Left cardiac atrium (tissue), 4 donors: Measurements from ENCODE around the gene ZNF222. TPM values are rescaled to one million over a fixed set of nuclear protein-coding genes. Genes with fewer than 3 reads are reported as not detected.
A peak's percentile ranks its signal among the peaks of the same experiment; 100 is the strongest.

Experiments used
- ATAC-seq, 2 donors: fragments of 200-7000 bp; cut with Tn5 transposase; one replicate each; pipeline ENCODE4 v1.9.1; 2020; ENCODE audit warnings: mild to moderate bottlenecking in 2 of 2, moderate library complexity in 2 of 2
- DNase-seq: peaks from one replicate; pipeline ENCODE4 v3.0.0-alpha.2; 2020
- intact Hi-C, 2 donors: fragments of 100-400 bp; cut with DNase I; formaldehyde crosslinking; loops; one replicate each; pipeline versions ENCODE4 v1.14.1 to v1.15.1; 2022 to 2023
- long read RNA-seq: library from polyadenylated mRNA; unstranded; transcript quantifications from one replicate; pipeline ENCODE4 v2.0.0, GENCODE V29; 2021
- total RNA-seq, 2 donors: library from RNA; stranded (reverse); fragmentation: NEBNext Ultra II Directional; extraction: Animal tissue kit (Norgen Biotek cat#: 25700); gene quantifications; one replicate each; pipeline ENCODE4 v1.2.1, GENCODE V29; 2021
- donor health status: DM: no; HTN: yes; CAD: no.
- donor health status: DM: no; HTN: yes; CAD: no; lungs with severe emphysema.
- donor health status: DM: yes; HTN: yes; CAD: no.
- donor health status: Dilated cardiomyopathy.

ZNF222 gene
- total RNA-seq = 1 to 10 TPM; 3.5 to 4.0 TPM
- long read RNA-seq, partial matches to known transcripts = 0 of 4 reads
- long read RNA-seq, other reads (novel, unspliced or antisense) = 1 of 4 reads

DNA sequence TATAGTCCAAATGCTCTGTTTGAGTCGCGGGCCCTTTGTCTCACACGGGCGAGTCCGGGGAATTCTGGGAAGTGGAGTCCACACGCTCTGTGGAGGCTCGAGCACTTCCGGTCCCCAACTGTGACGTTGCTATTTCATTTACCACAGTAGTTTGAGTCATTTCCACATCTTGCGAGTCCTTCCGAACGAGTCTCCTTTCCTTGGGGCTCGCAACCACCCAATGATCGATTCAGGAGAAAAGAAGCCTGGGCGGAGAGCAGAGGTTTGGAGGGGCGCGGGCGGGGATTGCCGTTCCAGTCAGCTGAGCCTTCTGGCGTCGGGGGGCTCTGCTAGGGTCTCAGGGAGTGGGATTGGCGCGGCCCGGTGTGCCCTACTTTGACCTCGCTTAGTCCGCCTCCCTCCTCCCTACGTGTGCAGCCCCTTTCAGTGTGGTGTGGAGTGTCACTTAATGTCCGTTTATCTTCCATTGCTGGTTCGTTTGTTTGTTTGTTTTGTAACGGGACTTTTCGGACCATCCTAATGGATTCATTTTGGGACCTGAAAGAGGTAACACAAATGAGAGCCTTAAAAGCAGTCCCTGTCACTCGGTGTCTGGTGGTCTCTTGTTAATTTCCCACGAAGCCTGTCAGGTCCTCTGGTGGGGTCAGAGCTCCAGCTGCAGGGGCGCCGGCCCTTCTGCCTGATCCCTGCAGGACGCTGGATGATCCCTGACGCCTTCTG lies at the start of gene ZNF222:
Gene ZNF222 (plus strand): TSS at position 163 of the 720 bp plus-strand sequence. CDS start 58 bp downstream, at position 221.
- ATAC-seq (peak; percentile 100), DNase-seq (peak; percentile 91)
- intact Hi-C loops = loop anchor here in 1 of 2 donors (2.0 kb wide), 1 partner anchor 23 kb away; the partner anchor contains the start of gene ZNF230

DNA sequence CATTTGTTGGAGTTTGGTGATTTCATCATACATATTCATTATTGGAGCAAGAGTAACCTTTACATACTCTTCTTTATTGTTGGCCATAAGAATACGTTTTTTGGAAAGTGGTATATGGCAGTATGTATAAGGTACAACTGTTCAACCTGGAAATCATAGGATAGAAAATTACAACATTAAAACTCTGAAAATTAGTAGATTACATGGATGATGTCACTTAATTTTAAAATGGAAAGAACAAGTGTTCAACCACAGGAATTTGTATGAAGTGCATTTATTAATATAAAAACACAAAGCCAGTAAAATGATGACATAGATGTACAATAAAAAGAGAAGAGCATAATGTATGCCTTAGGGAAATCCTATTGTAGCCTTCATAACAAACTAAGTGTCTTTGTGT lies 48.4 kb upstream of the ZNF222 start:
- intact Hi-C loops = no loop called here
- DNase-seq = no peak
- no peak for ATAC-seq

DNA sequence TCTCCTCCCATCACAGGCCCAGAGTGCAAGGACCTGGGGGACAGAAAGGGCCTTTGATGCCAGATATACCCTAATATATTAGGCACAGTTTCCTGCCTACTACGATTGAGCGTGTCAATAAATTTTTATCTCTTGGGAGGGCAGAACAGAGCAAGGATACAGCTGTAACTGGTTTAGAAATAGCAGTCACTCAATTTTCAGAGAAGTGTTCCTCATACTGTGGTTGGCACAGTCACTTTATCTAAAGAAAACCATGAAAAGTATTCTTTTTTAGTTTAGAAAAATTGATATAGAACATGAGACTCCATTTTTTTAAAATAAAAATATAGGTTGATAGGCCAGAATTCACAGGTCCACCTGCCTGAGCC lies 41.7 kb upstream of the ZNF222 start:
- intact Hi-C loops = no loop called here
- DNase-seq (no peak), ATAC-seq (no peak)

DNA sequence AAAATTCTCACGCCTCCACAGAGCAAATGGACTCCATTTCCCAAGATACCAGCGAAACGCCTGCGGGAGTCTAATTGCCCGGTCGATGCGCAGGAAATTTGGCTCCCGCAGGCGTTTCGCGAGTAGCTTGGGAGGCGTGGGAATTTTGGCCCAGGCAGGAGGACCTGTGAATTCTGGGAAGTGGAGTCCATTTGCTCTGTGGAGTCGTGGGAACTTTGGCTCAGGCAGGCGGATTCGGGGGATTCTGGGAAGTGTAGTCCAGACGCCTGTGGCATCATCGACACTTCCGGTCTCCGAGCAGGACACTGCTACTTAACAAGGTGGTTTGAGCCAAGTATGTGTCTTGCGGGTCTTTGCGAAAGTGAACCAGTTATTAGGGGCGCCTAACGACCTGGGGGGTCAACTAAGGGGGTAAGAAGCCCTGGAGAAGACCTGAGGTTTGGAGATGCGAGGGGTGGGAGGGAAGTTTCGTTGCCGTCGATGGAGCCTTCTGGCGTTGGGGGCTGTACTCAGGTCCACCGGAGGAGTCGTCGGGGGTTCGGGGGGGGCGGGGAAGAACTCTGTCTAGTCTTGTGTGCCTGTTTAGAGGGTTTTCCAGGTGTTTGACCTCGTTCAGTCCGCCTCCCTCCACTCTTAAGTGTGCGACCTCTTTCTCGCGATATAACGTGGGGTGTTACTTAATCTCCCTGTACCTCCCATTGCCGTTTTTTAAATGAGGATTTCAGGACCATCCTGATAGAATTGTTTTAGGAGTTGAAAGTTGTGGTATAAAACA lies 41.1 kb upstream of the ZNF222 start, which contains the start of gene ZNF155:
Gene ZNF155 (plus strand): TSS at position 277 of the 775 bp plus-strand sequence. CDS start 4,356 bp downstream, outside the sequence.
- intact Hi-C loops = no loop called here
- ATAC-seq = peak; percentile 100
- DNase-seq = peak; percentile 94

DNA sequence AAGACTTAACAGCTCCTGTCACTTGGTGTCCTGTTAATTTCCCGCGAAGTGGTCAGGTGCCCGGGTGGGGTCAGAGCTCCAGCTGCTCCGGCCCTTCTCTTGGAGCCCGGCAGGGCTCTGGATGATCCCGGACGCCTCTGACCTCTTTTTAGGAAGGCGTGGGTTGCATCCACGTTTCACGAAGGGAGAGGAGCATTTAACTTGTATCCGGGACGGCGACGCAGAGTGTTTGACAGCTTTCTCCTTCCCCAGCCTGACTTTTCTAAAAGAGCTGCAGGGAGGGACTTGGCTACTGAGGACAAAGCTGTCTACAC lies 40.5 kb upstream of the ZNF222 start:
- ATAC-seq = peak; percentile 48 to 67
- intact Hi-C loops = no loop called here
- DNase-seq = peak; percentile 34

DNA sequence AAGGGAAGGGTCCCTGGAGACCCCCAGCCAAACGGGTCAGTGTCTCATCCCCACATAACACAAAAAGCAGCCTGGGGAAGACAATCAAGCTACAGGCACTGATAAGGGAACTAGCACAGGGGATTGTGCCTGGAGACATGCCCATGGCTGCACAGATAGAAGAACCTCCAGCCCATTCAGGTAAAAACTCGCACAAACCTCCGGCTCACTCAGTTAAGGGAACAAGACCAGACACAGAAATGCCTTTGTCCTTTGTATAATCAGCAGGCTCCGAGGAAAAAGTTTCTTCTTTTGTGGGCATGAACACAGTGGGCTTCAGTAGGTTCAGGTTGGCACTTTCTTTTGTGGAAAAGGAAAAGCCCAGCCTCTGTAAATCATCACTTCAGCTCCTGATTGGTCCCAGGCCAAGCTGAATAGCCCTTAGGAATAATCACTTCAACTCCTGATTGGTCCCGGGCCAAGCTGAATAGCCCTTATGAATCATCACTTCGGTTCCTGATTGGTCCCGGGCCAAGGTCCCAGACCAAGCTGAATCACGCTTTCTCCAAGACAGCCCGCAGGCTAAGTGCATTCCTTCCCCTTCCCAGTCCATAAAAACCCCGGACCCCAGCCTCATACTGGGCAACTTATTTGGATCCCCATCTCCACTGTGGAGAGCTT lies 27.4 kb upstream of the ZNF222 start:
- DNase-seq = peak; percentile 50
- ATAC-seq = no peak
- intact Hi-C loops = no loop called here

DNA sequence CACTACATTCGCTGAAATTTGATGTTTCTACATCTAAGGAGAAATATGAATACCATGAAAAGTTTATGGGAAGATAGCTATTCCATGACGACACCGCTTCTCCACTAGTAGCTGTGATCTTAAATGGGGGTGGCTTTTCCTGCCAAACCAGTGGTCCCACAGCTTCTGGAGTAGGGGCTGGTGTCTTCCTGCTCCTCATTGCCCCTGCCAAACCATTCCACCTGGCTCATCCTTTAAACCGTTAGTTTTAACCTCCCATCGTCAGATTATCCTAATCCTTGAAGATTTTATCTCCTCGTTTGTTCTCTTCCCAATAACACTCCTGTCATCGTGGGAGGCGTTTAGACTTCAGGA lies 23.0 kb upstream of the ZNF222 start:
- ATAC-seq (no peak), DNase-seq (no peak)
- intact Hi-C loops = loop anchor here in 1 of 2 donors (2.0 kb wide), 1 partner anchor 23 kb away; the partner anchor contains the start of gene ZNF222

DNA sequence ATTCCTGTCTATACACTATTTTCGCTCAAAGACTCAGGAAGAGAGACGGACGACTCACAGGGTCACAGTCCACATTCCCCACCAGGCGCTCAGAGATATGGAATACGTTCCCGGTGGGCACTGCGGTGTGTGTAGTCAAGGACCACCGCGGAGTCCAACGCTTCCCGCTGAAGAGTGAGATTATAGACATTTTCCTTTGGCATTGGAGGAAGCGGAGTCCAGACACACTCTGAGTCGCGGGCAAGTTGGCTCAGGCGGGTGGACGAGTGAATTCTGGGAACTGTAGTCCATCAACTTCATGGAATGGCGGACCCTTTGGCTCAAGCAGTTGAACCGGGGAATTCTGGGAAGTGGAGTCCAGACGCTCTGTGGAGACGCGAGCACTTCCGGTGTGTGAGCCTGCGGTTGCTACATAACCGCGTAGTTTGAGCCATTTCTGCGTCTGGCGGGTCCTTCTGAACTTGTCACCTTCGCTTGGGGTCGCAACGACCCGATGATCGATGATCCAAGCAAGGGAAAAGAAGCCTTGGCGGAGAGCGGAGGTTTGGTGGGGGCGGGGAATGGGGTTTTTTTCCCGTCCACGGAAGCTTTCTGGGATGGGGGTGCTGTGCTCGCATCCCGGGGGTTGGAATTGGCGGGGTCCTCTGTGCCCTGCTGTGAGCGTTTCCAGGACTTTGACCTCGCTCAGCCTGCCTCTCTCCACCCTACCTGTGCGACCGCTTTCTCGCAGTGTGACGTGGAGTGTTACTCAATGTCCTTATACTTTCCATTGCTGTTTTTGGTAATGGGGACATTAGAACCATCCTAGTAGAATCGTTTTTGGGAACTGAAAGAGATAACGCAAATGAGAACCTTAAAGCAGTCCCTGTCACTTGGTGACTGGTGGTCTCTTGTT lies 22.4 kb upstream of the ZNF222 start, which contains the start of gene ZNF230:
Gene ZNF230 (plus strand): TSS at position 392 of the 895 bp plus-strand sequence. CDS start 4,122 bp downstream, outside the sequence.
- ATAC-seq (peak; percentile 100), DNase-seq (peak; percentile 93)
- intact Hi-C loops = loop anchor here in 1 of 2 donors (2.0 kb wide), 1 partner anchor 22 kb away; the partner anchor contains the start of gene ZNF222

DNA sequence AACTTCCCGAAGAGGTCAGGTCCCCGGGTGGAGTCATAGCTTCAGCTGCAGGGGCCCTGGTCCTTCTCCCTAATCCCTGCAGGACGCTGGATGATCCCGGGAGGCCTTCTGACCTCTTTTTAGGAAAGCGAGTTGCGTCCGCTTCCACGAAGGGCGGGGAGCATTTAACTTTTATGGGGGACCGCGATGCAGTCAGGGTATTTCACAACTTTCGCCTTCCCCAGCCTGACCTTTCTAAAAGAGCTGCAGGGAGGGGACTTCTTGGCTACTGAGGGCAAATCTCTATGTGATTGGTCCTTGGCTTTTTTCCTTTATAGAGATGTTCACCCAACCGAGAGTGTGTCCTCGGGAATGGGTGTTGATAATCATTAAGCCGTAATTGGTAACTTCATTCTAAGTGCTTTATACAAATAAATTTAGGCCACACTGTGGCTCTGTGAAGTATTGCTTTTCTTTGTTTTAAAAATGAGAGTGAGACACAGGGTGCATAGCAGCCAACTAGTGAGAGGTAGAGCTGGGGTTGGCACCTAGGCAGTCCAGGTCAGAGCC lies 21.6 kb upstream of the ZNF222 start:
- intact Hi-C loops = loop anchor here in 1 of 2 donors (2.0 kb wide), 1 partner anchor 21 kb away; the partner anchor contains the start of gene ZNF222
- DNase-seq = no peak
- peak in 1 of 2 donors; percentile 20 for ATAC-seq

DNA sequence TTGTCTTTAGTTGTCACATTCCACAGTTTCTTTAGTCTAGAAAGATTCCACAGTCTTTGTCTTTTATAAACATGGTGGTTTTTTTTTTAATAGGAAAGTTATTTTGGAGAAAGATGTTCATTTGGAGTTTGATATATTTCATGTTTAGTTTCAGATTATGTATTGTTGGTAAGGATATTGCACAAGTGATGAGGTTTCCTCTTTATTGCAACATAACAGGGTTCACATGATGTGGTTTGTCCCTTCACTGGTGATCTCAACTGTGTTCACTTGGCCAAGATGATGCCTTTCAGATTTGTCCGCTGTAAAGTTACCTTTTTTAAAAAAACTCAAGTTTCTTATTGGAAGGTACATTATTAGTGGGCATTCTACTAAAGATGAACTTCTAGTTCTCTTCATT lies 19.2 kb upstream of the ZNF222 start:
- ATAC-seq (no peak), DNase-seq (no peak)
- intact Hi-C loops = no loop called here

DNA sequence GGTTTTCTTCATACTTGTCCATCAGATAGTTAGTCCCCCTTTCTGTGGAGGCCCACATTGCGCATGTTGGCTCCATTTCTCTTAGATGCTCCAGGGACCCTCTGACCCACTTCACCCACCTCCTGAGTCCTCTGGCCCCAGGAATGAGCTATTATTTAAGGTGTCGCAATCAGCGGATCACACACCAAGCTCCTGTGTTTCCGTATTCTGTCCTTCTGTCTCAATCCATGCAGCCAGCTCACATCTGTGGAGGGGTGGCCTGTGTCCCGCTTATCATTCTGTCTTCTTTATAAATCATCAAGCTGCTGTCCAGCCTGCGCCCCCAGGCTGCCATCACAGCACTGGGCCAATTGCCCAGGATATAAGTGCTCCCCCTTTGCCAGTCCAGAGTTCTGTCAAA lies 17.7 kb upstream of the ZNF222 start:
- no peak for DNase-seq
- no peak for ATAC-seq
- intact Hi-C loops = no loop called here

DNA sequence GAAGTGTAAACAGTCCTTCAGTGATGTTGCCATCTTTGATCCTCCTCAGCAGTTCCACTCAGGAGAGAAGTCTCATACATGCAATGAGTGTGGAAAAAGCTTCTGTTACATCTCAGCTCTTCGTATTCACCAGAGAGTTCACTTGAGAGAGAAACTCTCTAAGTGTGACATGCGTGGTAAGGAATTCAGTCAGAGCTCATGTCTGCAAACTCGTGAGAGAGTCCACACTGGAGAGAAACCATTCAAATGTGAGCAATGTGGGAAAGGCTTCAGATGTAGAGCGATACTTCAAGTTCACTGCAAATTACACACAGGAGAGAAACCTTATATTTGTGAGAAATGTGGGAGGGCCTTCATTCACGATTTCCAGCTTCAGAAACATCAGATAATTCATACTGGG lies 14.7 kb upstream of the ZNF222 start:
- intact Hi-C loops = no loop called here
- ATAC-seq (no peak), DNase-seq (no peak)

DNA sequence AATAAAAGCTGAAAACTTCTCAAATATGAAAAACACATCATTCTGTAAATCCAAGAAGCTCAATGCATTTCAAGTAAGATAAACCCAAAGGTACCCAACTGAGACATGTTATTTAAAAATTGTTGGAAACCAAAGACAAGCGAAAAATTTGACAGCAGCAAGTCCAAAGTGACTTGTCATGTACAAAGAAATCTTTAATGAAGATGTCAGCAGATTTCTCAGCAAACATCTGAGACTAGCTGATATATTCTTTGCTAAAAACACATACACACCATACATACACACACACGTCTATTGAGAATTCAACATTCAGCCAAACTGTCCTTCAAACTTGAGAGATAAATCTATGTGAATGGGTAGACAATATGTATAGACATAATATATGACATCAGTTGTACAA lies 5.7 kb upstream of the ZNF222 start:
- ATAC-seq = no peak
- intact Hi-C loops = no loop called here
- DNase-seq = no peak

DNA sequence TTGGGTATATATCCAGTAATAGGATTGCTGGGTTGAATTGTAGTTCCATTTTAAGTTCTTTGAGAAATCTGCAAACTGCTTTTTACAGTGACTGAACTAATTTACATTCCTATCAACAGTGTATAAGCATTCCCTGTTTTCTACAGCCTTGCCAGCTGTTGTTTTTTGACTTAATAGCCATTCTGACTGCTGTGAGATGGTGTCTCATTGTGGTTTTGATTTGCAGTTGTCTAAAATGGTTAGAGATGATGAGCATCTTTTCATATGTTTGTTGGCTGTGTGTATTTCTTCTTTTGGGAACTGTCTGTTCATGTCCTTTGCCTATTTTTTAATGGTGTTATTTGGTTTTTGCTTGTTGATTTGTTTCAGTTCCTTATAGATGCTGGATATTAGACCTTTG lies 4.0 kb upstream of the ZNF222 start:
- no peak for ATAC-seq
- intact Hi-C loops = no loop called here
- no peak for DNase-seq

DNA sequence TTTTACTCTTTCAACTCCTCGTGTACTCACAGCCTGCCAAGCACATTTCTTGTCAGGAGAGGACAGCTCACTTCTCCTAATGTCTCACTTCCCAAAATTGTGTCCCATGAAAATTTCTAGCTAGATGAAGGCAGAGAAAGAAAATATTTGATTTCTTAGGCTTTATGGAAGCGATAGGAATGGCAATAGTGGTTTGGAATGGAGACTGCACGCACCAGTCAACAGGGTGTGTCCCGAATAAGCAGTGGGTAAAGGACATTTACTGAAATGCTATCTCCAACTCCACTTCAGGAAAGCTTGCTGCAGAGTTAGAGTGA lies 321 bp upstream of the ZNF222 start:
- intact Hi-C loops = loop anchor here in 1 of 2 donors (2.0 kb wide), 1 partner anchor 22 kb away; the partner anchor contains the start of gene ZNF230
- DNase-seq (no peak), ATAC-seq (no peak)

DNA sequence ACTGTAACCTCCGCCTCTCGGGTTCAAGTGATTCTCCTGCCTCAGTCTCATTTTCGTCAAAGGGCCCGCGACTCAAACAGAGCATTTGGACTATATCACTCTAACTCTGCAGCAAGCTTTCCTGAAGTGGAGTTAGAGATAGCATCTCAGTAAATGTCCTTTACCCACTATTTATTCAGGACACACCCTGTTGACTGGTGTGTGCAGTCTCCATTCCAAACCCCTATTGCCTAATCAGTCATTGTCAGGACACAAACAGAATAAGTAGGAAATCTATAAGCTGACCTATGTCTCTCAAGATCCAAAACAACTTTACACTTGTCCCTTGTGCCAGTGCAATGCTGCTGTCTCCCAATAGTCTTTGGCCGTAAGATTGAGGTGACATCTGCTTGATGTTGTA lies 1.4 kb downstream of the ZNF222 start:
- ATAC-seq (no peak), DNase-seq (no peak)
- intact Hi-C loops = no loop called here

DNA sequence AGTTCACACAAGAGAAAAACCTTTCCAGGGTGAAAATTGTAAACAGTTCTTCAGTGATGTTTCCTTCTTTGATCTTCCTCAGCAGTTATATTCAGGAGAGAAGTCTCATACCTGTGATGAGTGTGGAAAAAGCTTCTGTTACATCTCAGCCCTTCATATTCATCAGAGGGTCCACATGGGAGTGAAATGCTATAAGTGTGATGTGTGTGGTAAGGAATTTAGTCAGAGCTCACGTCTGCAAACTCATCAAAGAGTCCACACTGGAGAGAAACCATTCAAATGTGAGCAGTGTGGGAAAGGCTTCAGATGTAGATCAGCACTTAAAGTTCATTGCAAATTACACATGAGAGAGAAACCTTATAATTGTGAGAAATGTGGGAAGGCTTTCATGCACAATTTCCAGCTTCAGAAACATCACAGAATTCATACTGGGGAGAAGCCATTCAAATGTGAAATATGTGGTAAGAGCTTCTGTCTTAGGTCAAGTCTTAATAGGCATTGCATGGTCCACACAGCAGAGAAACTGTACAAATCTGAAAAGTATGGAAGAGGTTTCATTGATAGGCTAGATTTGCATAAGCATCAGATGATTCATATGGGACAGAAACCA lies 6.9 kb downstream of the ZNF222 start:
- DNase-seq (no peak), ATAC-seq (no peak)
- intact Hi-C loops = no loop called here

DNA sequence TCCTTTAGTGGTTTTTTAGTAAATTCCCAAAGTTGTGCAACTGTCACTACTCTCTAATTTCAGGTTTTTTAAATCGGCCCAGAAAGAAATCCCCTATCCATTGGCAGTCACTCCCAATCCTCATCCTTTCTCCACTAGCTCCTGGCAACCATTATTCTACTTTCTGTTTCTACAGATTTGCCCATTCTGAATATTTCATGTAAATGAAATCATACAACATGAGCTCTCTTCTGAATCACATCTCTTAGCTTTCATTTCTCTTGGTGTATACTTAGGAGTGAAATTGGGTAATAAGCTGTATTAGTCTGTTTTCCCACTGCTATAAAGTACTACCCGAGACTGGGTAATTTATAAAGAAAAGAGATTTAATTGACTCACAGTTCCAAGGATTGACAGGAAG lies 17.0 kb downstream of the ZNF222 start:
- ATAC-seq (no peak), DNase-seq (no peak)
- intact Hi-C loops = no loop called here
